ENCODE results near the gene INKA2.

INKA2 gene

GRCh38 chr1:111704240-111704639, 35.0 kb downstream of the INKA2 start:
- DNase-seq (ENCODE audit: low read depth in 3 of 3), result no peak

GRCh38 chr1:111702504-111703050, 36.6 kb downstream of the INKA2 start:
- DNase-seq (ENCODE audit: low read depth in 3 of 3), result no peak

GRCh38 chr1:111699268-111699667, 39.9 kb downstream of the INKA2 start:
- DNase-seq (ENCODE audit: low read depth in 3 of 3), result no peak

- DNase-seq (ENCODE audit: low read depth in 3 of 3), result no peak
Measured at GRCh38 chr1:111696330-111696729, 42.9 kb downstream of the INKA2 start.

GRCh38 chr1:111695801-111696200, 43.4 kb downstream of the INKA2 start:
- no peak for DNase-seq (ENCODE audit: low read depth in 3 of 3)

- no peak for DNase-seq (ENCODE audit: low read depth in 3 of 3)
Measured at GRCh38 chr1:111691886-111692285, 47.3 kb downstream of the INKA2 start.

GRCh38 chr1:111690306-111690617, 48.9 kb downstream of the INKA2 start:
- no peak for DNase-seq (ENCODE audit: low read depth in 3 of 3)

Measured in stimulated activated CD4-positive, alpha-beta T cell treated with anti-CD3 and anti-CD28 coated beads, TNF-alpha, amount 100 ng/mL, for 24 hours (primary cell).